Stimulated activated CD8-positive, alpha-beta memory T cell treated with anti-CD3 and anti-CD28 coated beads, Interleukin-12 subunit alpha, Interleukin-12 subunit beta, amount 100 ng/mL, for 24 hours (primary cell): ENCODE data around the gene IL20RB.

Experiments used
- DNase-seq: peaks from one replicate; pipeline ENCODE4 v3.0.0-alpha.2; 2020; ENCODE audit errors: extremely low read depth

Gene IL20RB

GRCh38 chr3:136957751-136958288 lies at the start of gene IL20RB:
IL20RB (plus strand) TSS chr3:136957983; CDS start chr3:136958114, 131 bp downstream.
- DNase-seq, result no peak

- DNase-seq, result no peak
Observed at GRCh38 chr3:136908297-136908696, 49.5 kb upstream of the IL20RB start.

GRCh38 chr3:136909187-136909586 lies 48.6 kb upstream of the IL20RB start:
- DNase-seq, result no peak

- DNase-seq, result no peak
Observed at GRCh38 chr3:136910697-136911096, 47.1 kb upstream of the IL20RB start.

GRCh38 chr3:136913168-136913567 lies 44.6 kb upstream of the IL20RB start:
- DNase-seq, result no peak

GRCh38 chr3:136914739-136915138 lies 43.0 kb upstream of the IL20RB start:
- no peak for DNase-seq

- DNase-seq, result no peak
Observed at GRCh38 chr3:136916223-136916622, 41.6 kb upstream of the IL20RB start.

GRCh38 chr3:136919799-136920580 lies 37.8 kb upstream of the IL20RB start:
- no peak for DNase-seq

- DNase-seq, result no peak
Observed at GRCh38 chr3:136920904-136921611, 36.7 kb upstream of the IL20RB start.

GRCh38 chr3:136925425-136926190 lies 32.2 kb upstream of the IL20RB start:
- DNase-seq, result no peak

- no peak for DNase-seq
Observed at GRCh38 chr3:136928240-136928639, 29.5 kb upstream of the IL20RB start.

- DNase-seq, result no peak
Observed at GRCh38 chr3:136929977-136930670, 27.7 kb upstream of the IL20RB start.

GRCh38 chr3:136931606-136932005 lies 26.2 kb upstream of the IL20RB start:
- no peak for DNase-seq

GRCh38 chr3:136932523-136932922 lies 25.3 kb upstream of the IL20RB start:
- no peak for DNase-seq

GRCh38 chr3:136932978-136933772 lies 24.6 kb upstream of the IL20RB start:
- no peak for DNase-seq

- DNase-seq, result no peak
Observed at GRCh38 chr3:136937175-136937574, 20.6 kb upstream of the IL20RB start.

- no peak for DNase-seq
Observed at GRCh38 chr3:136937851-136938250, 19.9 kb upstream of the IL20RB start.

GRCh38 chr3:136938334-136938733 lies 19.4 kb upstream of the IL20RB start:
- DNase-seq, result no peak

- DNase-seq, result no peak
Observed at GRCh38 chr3:136939489-136939888, 18.3 kb upstream of the IL20RB start.

- DNase-seq, result no peak
Observed at GRCh38 chr3:136942803-136943202, 15.0 kb upstream of the IL20RB start.

GRCh38 chr3:136943436-136943835 lies 14.3 kb upstream of the IL20RB start:
- DNase-seq, result no peak
